ENCODE measurements around the gene ADRB1. TPM values are rescaled to one million over a fixed set of nuclear protein-coding genes. Genes with fewer than 3 reads are reported as not detected.

Gene ADRB1
- total and polyA plus RNA-seq, 2 experiments from 2014 or later = 0.23 to 0.24 TPM

GRCh38 chr10:114033566-114033965 is 10.1 kb upstream of the ADRB1 start (continued):
- TF ChIP-seq ZNF462 (CRISPR knock-in tag; IDR thresholded peaks at IDR 0.05) = no peak
- no peak for TF ChIP-seq JUNB (IDR thresholded peaks at IDR 0.05; ENCODE audit: unreplicated experiment)
- TF ChIP-seq CREB1 (CRISPR knock-in tag; IDR thresholded peaks at IDR 0.05; ENCODE audit: low read depth) = no peak
- TF ChIP-seq NANOG (IDR thresholded peaks at IDR 0.05; ENCODE audit: borderline replicate concordance) = no peak
- TF ChIP-seq EZH2phosphoT487 (IDR thresholded peaks at IDR 0.05; ENCODE audit: unreplicated experiment) = no peak
- no peak for TF ChIP-seq EZH2 (IDR thresholded peaks at IDR 0.05; ENCODE audit: low read depth, unreplicated experiment)

GRCh38 chr10:114034923-114035645 is 8.6 kb upstream of the ADRB1 start:
- Histone ChIP-seq H2AFZ (no peak overlapping the region), H3K79me2 (replicated peaks; ENCODE audit: insufficient read depth) (no peaks in the 10 kb centered on the region), H4K20me1 (replicated peaks; ENCODE audit: insufficient read depth) (no peaks in the 10 kb centered on the region), H3K4me3 (no peak overlapping the region), H3K27me3 (ENCODE audit: insufficient read depth) (peaks cover 3% of the 10 kb centered on the region; the same call in 1 of the 2 replicates), H3K4me2 (no peak overlapping the region), H3K36me3 (ENCODE audit: insufficient read depth) (no peaks in the 10 kb centered on the region), H3K27ac (ENCODE audit: low read depth) (no peak overlapping the region), H3K4me1 (ENCODE audit: insufficient read depth) (no peaks in the 10 kb centered on the region), H3F3A (replicated peaks; ENCODE audit: low read depth) (no peaks in the 10 kb centered on the region), H3K9me2 (ENCODE audit: insufficient read depth) (no peaks in the 10 kb centered on the region)
- no peak overlapping the region for H3K4me3 Mint-ChIP-seq
- H3K36me3 Mint-ChIP-seq (ENCODE audit: low read depth) = no peaks in the 10 kb centered on the region
- DNase-seq (ENCODE audit: low spot score) = no peak
- ATAC-seq = no peak
- no peaks in the 10 kb centered on the region for H3K4me1 Mint-ChIP-seq
- H3K27me3 Mint-ChIP-seq (ENCODE audit: insufficient read depth, low read depth, poor library complexity) = no peaks in the 10 kb centered on the region
- H3K27ac Mint-ChIP-seq = 0 out of 2 replicates have a peak overlapping the region, but pooled peaks have one; percentile 27
- H3K9me3 Mint-ChIP-seq = no peaks in the 10 kb centered on the region
- TF ChIP-seq ZNF331 (CRISPR knock-in tag; IDR thresholded peaks at IDR 0.05; ENCODE audit: low read depth) (no peak), CTCF (conservative IDR thresholded peaks at IDR 0.05; ENCODE audit: low read depth in 2 of 2) (no peak), STAT1 (IDR thresholded peaks at IDR 0.05; ENCODE audit: unreplicated experiment) (no peak), POLR2AphosphoS5 (IDR thresholded peaks at IDR 0.05; ENCODE audit: low read depth) (no peak), EZH2 (IDR thresholded peaks at IDR 0.05; ENCODE audit: low read depth, unreplicated experiment) (no peak), CREB1 (CRISPR knock-in tag; IDR thresholded peaks at IDR 0.05; ENCODE audit: low read depth) (no peak), ETS1 (IDR thresholded peaks at IDR 0.05) (no peak)
